Kidney (tissue), 14 donors: ENCODE measurements around the gene ABHD14A. TPM values are rescaled to one million over a fixed set of nuclear protein-coding genes. Genes with fewer than 3 reads are reported as not detected.

Source experiments
- DNase-seq, 5 donors: peaks; one replicate each; pipeline ENCODE4 v3.0.0-alpha.2; 2013 to 2020
- FAIRE-seq: peaks from 2 replicates; lab custom pipeline; 2012; peaks lifted over from hg19 to GRCh38; lab: Jason Lieb, UNC
- H3K27ac ChIP-seq, 2 donors: one replicate each; pipeline ENCODE4 v1.7.0; 2013; ENCODE audit warnings: low read depth in 2 of 2, low read length in 2 of 2, inconsistent platforms in 1 of 2
- H3K27me3 ChIP-seq: one replicate; pipeline ENCODE4 v1.7.1; 2013; ENCODE audit warnings: low read length, inconsistent platforms; ENCODE audit not compliant: control insufficient read depth, insufficient read depth
- H3K36me3 ChIP-seq, 3 donors: one replicate each; pipeline versions ENCODE4 v1.7.0 to v1.7.1; 2013; ENCODE audit warnings: low read length in 3 of 3, control low read depth in 1 of 3, inconsistent platforms in 1 of 3; ENCODE audit not compliant: insufficient read depth in 3 of 3, control insufficient read depth in 2 of 3
- H3K4me1 ChIP-seq, 3 donors: one replicate each; pipeline versions ENCODE4 v1.7.0 to v1.7.1; 2013; ENCODE audit warnings: low read length in 3 of 3, inconsistent platforms in 1 of 3, low read depth in 1 of 3; ENCODE audit not compliant: control insufficient read depth in 2 of 3, insufficient read depth in 2 of 3
- H3K4me3 ChIP-seq, 3 donors: one replicate each; pipeline versions ENCODE4 v1.7.0 to v1.8.1; 2013; ENCODE audit warnings: low read length in 3 of 3, control low read depth in 1 of 3, inconsistent platforms in 1 of 3
- H3K9ac ChIP-seq, 3 donors: one replicate each; pipeline versions ENCODE4 v1.7.0 to v1.7.1; 2013; ENCODE audit warnings: low read length in 3 of 3, control low read depth in 1 of 3, inconsistent platforms in 1 of 3
- H3K9me3 ChIP-seq, 3 donors: one replicate each; pipeline versions ENCODE4 v1.7.0 to v1.7.1; 2013; ENCODE audit warnings: low read length in 3 of 3, control low read depth in 1 of 3, inconsistent platforms in 1 of 3; ENCODE audit not compliant: control insufficient read depth in 2 of 3, insufficient read depth in 1 of 3
- CTCF ChIP-seq: IDR thresholded peaks from 3 replicates; pipeline ENCODE4 v1.5.1; 2012; ENCODE audit warnings: mild to moderate bottlenecking, moderate library complexity, borderline replicate concordance; ENCODE audit not compliant: insufficient read depth; ENCODE audit errors: extremely low read depth
- intact Hi-C: fragments of 100-400 bp; cut with DNase I; formaldehyde crosslinking; loops from one replicate; pipeline ENCODE4 v1.11.1; 2022
- polyA plus RNA-seq: library from polyadenylated mRNA; stranded (reverse); fragments of 350-450 nt; fragmentation: Illumina TruSeq; extraction: RNeasy Lipid Tissue Mini Kit (QIAGEN cat#74804); gene quantifications from one replicate; pipeline ENCODE4 v1.2.3, GENCODE V29; 2014; ENCODE audit warnings: low read depth, low replicate concordance; ENCODE audit not compliant: insufficient read depth
- total RNA-seq: library from RNA; stranded (reverse); fragmentation: NEBNext Ultra II Directional; extraction: Animal tissue kit (Norgen Biotek cat#: 25700); gene quantifications from one replicate; pipeline ENCODE4 v1.2.1, GENCODE V29; 2021
- donor health status: control.
- donor health status: control.
- donor health status: control.
- donor health status: control.
- donor health status: control.
- donor health status: DM: yes; HTN: yes; CAD: no.
- donor health status: Normal renal cell carcinoma (clear cell type).

The ABHD14A gene
- total and polyA plus RNA-seq, 2 donors from 2014 or later, result 20.7 to 50.5 TPM

GRCh38 chr3:51947215-51947900, 27.5 kb upstream of the ABHD14A start:
- FAIRE-seq (no peak), DNase-seq (peak in 2 of 5 donors; percentile 36 to 48)
- Histone ChIP-seq H3K4me3 (no peak overlapping the region), H3K4me1 (peaks cover 0 to 10% (median 8%) of the 10 kb centered on the region in 3 donors), H3K9ac (no peak overlapping the region), H3K27ac (no peak overlapping the region), H3K9me3 (no peaks in the 10 kb centered on the region), H3K36me3 (peaks cover 0 to 9% (median 4%) of the 10 kb centered on the region in 3 donors), H3K27me3 (no peaks in the 10 kb centered on the region)
- intact Hi-C loops, result no loop called here
- TF ChIP-seq CTCF, result no peak

DNA sequence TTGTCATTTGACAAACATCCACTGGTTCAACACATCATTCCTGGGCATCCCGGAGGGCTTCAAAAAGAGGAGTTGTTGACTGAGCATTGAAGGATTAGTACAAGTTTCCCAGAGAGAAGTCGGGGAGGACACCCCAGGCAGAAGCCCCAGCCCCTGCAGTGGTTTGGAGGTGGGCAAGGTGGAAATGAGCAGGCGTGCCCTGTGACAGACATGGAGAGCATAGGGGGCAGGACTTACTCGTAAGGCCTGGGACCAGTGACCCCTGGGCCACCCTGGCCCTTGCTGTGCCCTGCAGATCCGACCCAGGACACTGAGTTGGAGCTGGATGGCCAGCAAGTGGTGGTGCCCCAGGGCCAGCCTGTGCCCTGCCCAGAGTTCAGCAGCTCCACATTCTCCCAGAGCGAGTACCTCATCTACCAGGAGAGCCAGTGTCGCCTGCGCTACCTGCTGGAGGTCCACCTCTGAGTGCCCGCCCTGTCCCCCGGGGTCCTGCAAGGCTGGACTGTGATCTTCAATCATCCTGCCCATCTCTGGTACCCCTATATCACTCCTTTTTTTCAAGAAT, 26.8 kb upstream of the ABHD14A start:
- Histone ChIP-seq H3K4me1 (peaks cover 0 to 3% (median 3%) of the 10 kb centered on the region in 3 donors), H3K36me3 (peaks cover 0 to 9% (median 4%) of the 10 kb centered on the region in 3 donors), H3K27me3 (no peaks in the 10 kb centered on the region), H3K9me3 (no peaks in the 10 kb centered on the region), H3K4me3 (no peak overlapping the region), H3K9ac (no peak overlapping the region), H3K27ac (no peak overlapping the region)
- peak in 2 of 5 donors; percentile 36 to 39 for DNase-seq
- TF ChIP-seq CTCF, result no peak
- FAIRE-seq, result no peak
- intact Hi-C loops, result no loop called here

DNA sequence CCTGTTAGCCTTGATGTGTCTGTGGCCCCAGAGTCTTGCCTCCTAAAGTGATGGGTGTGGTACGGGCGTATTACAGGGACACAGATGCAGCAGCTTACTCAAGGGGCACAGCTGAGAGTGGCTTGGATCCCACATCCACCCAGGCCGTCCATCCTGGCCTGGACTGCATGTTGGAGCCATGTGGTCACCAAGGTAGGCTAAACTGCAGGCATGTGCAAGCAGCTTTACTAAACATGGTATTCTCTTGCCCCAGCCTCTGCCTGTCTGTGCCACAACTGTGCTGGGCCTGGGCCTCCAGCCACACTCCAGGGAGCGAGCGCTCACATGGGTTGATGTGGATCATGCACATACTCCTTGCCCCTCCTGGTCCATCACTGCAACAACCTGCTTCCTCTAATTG, 25.7 kb upstream of the ABHD14A start:
- FAIRE-seq (no peak), DNase-seq (peak in 1 of 5 donors; percentile 40)
- Histone ChIP-seq H3K36me3 (peaks cover 0 to 9% (median 4%) of the 10 kb centered on the region in 3 donors), H3K9me3 (no peaks in the 10 kb centered on the region), H3K27ac (no peak overlapping the region), H3K4me1 (no peaks in the 10 kb centered on the region), H3K4me3 (no peak overlapping the region), H3K9ac (no peak overlapping the region), H3K27me3 (no peaks in the 10 kb centered on the region)
- no peak for TF ChIP-seq CTCF
- intact Hi-C loops, result no loop called here
